Natural killer cell (primary cell): Measurements from ENCODE around the gene ZNF580. TPM values are rescaled to one million over a fixed set of nuclear protein-coding genes. Genes with fewer than 3 reads are reported as not detected.

ENCODE experiments used
- ATAC-seq, 3 donors: fragments of 150-1000 bp in 2 of 3; fragments of 200-7000 bp in 1 of 3; cut with Tn5 transposase; 1 replicate in 1 of 3; 2 replicates in 2 of 3; pipeline ENCODE4 v1.10.0; 2021; ENCODE audit warnings: mild to moderate bottlenecking in 2 of 3, moderate library complexity in 2 of 3
- DNase-seq, 2 donors: peaks; one replicate each; pipeline versions ENCODE4 v3.0.0 to v3.0.0-alpha.2; 2013 to 2021; ENCODE audit warnings: mixed read lengths in 1 of 2
- H3K27ac ChIP-seq: one replicate; pipeline ENCODE4 v1.5.1; 2013; ENCODE audit warnings: mild to moderate bottlenecking, low read length
- H3K27me3 ChIP-seq: one replicate; pipeline ENCODE4 v1.6.1; 2013; ENCODE audit warnings: low read length; ENCODE audit not compliant: control insufficient read depth, insufficient read depth
- H3K36me3 ChIP-seq: one replicate; pipeline ENCODE4 v1.6.1; 2013; ENCODE audit warnings: low read length; ENCODE audit not compliant: control insufficient read depth, insufficient read depth
- H3K4me1 ChIP-seq: one replicate; pipeline ENCODE4 v1.6.1; 2013; ENCODE audit warnings: low read length; ENCODE audit not compliant: control insufficient read depth, insufficient read depth
- H3K4me3 ChIP-seq: one replicate; pipeline ENCODE4 v1.5.1; 2013; ENCODE audit warnings: low read length
- H3K9me3 ChIP-seq: one replicate; pipeline ENCODE4 v1.6.1; 2013; ENCODE audit warnings: low read length; ENCODE audit not compliant: control insufficient read depth, insufficient read depth
- H3K27ac Mint-ChIP-seq, 2 donors: one replicate each; pipeline ENCODE4 v1.8.0; 2022; ENCODE audit warnings: mild to moderate bottlenecking in 2 of 2, mixed read lengths in 2 of 2, moderate library complexity in 1 of 2
- H3K27me3 Mint-ChIP-seq, 2 donors: one replicate each; pipeline ENCODE4 v1.8.0; 2022; ENCODE audit warnings: low read depth in 2 of 2, mixed read lengths in 2 of 2
- H3K36me3 Mint-ChIP-seq: one replicate; pipeline ENCODE4 v1.8.0; 2022; ENCODE audit warnings: mixed read lengths
- H3K4me1 Mint-ChIP-seq, 2 donors: one replicate each; pipeline ENCODE4 v1.8.0; 2022; ENCODE audit warnings: mixed read lengths in 2 of 2
- H3K4me3 Mint-ChIP-seq: one replicate; pipeline ENCODE4 v1.8.0; 2022; ENCODE audit warnings: mild to moderate bottlenecking, moderate library complexity, mixed read lengths
- H3K9me3 Mint-ChIP-seq, 2 donors: one replicate each; pipeline ENCODE4 v1.8.0; 2022; ENCODE audit warnings: mixed read lengths in 2 of 2
- CTCF ChIP-seq: fragments of 200-600 bp; IDR thresholded peaks from one replicate; pipeline ENCODE4 v1.8.0; 2022; ENCODE audit warnings: antibody characterized with exemption
- WGBS: methylation state at CpG from one replicate; pipeline ENCODE4 v1.1.7; 2013; ENCODE audit warnings: missing lambda C conversion rate; ENCODE audit not compliant: insufficient coverage; 5-methylcytosine and 5-hydroxymethylcytosine counted together
- intact Hi-C: fragments of 100-400 bp; cut with micrococcal nuclease; formaldehyde crosslinking; loops from one replicate; pipeline ENCODE4 v1.14.2; 2022
- total RNA-seq, 4 donors: library from RNA; stranded (reverse); fragments of 120-200 nt in 1 of 4; gene quantifications; one replicate each; pipeline versions ENCODE4 v1.2.3 to v1.2.4, GENCODE V29; 2013 to 2022

ZNF580 gene
- total RNA-seq, 3 donors from 2014 or later (not counting 1 experiment from before 2014, with no cell fraction given) = 38.0 to 46.0 (median 40.0) TPM

DNA sequence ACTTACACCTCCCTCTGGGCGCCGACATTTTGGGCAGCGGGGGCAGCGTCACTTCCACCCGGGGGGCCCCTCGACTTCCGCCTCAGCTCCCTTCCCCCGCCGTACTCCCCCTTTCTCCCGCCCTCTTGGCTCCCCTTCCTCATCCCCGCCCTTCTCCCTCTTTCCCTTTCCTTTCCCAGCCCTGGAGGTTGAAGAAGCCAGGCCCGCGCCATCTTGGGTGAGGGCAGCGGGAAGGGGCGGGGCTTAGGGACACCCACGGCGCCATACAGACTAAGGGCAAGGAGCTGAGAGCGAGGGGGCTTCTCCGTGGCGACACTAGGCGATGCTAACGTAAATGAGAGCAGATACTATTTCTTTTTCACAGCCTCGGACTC is 41.3 kb upstream of the ZNF580 start, which contains the start of gene FIZ1:
TSS of gene FIZ1 (minus strand) at position 50 of the 374 bp plus-strand sequence. CDS start 1,652 bp downstream, outside the sequence.
- peak; percentile 69 to 85 (median 73) for ATAC-seq

DNA sequence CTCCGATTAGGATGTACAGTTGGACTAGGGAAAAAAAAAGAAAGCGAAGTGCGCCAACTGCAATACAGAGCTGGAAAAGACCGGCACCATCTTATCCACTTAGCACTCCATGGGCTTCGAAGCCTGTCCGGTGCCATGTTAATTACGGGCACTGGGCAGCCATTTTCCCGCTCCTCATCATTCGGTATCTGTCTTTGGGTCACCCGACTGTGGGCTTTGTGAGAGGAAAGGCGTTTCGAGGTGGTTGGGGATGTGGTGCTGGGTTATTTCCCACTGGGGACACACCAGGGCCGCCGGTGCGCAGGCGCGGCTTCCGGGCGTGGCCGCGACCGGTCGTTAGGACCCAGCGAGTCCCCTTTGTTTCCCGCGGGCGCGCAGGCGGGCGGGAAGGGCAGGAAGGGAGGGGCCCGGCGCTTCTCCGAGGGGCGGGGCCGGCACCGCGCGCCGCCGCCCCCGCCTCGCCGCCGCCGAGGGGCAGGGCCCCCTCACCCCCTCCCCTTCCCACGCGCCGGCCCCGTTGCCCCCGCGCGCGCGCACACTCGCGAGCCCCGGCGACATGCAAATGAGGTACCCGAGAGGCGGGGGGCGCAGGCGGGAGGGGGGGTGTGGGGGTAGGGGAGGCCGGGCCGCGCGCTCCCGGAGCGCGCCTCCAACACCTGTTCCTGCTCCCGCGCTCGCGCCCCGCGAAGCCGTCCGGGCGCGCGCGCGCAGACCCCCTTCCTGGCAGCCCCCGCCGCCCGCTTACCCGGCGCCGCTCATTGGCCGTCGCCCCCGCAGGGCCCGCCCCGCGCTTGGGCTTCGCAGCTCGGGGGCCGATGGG is 40.8 kb upstream of the ZNF580 start, which contains the start of gene ZNF524:
TSS of gene ZNF524 (plus strand) at position 447 of the 820 bp plus-strand sequence. CDS start 1,825 bp downstream, outside the sequence.
- H3K4me1 ChIP-seq = peaks cover 29% of the 10 kb centered on the region
- peaks cover 4% of the 10 kb centered on the region for H3K36me3 ChIP-seq
- DNase-seq (peak; percentile 80 to 93), ATAC-seq (peak; percentile 59 to 74 (median 65))
- peak within 1 kb of the TSS; percentile 100 for H3K27ac ChIP-seq
- H3K4me3 ChIP-seq = peak within 1 kb of the TSS; percentile 94
- WGBS = under 1% methylated on average over 86 of the region's 97 CpGs
- Mint-ChIP-seq H3K4me3 (peak within 1 kb of the TSS; percentile 96), H3K27ac (peak within 1 kb of the TSS; percentile 96 to 99), H3K9me3 (no peaks in the 10 kb centered on the region), H3K4me1 (peaks cover 29 to 44% of the 10 kb centered on the region in 2 donors), H3K27me3 (no peaks in the 10 kb centered on the region), H3K36me3 (no peaks in the 10 kb centered on the region)
- TF ChIP-seq CTCF = no peak
- H3K9me3 ChIP-seq = no peaks in the 10 kb centered on the region
- intact Hi-C loops = loop anchor here (1.0 kb wide), 3 partner anchors 13 to 124 kb away; partner anchors contain the start of genes ZNF628 and ZNF784
- H3K27me3 ChIP-seq = no peaks in the 10 kb centered on the region

More for the DNA sequence above, 41.3 kb upstream of the ZNF580 start, which contains the start of gene FIZ1:
- Histone ChIP-seq H3K4me3 (peak within 1 kb of the TSS; percentile 94), H3K27me3 (no peaks in the 10 kb centered on the region), H3K27ac (peak within 1 kb of the TSS; percentile 100), H3K4me1 (peaks cover 24% of the 10 kb centered on the region), H3K9me3 (no peaks in the 10 kb centered on the region), H3K36me3 (peaks cover 5% of the 10 kb centered on the region)
- peaks cover 23 to 38% of the 10 kb centered on the region in 2 donors for H3K4me1 Mint-ChIP-seq
- H3K27ac Mint-ChIP-seq = peak within 1 kb of the TSS; percentile 96 to 99
- under 1% methylated on average over 23 of the region's 23 CpGs for WGBS
- DNase-seq = peak; percentile 93 to 98
- H3K27me3 Mint-ChIP-seq = no peaks in the 10 kb centered on the region
- peak within 1 kb of the TSS; percentile 96 for H3K4me3 Mint-ChIP-seq
- no peak for TF ChIP-seq CTCF
- H3K36me3 Mint-ChIP-seq = no peaks in the 10 kb centered on the region
- H3K9me3 Mint-ChIP-seq = no peaks in the 10 kb centered on the region
- intact Hi-C loops = loop anchor here (1.0 kb wide), 3 partner anchors 12 to 123 kb away; partner anchors contain the start of genes ZNF628 and ZNF784

GRCh38 chr19:55600662-55601028 is 40.2 kb upstream of the ZNF580 start:
- Histone ChIP-seq H3K27ac (peak overlapping the region; percentile 57), H3K4me1 (peaks cover 29% of the 10 kb centered on the region), H3K4me3 (peak overlapping the region; percentile 48), H3K27me3 (no peaks in the 10 kb centered on the region), H3K36me3 (peaks cover 4% of the 10 kb centered on the region), H3K9me3 (no peaks in the 10 kb centered on the region)
- Mint-ChIP-seq H3K9me3 (no peaks in the 10 kb centered on the region), H3K27me3 (no peaks in the 10 kb centered on the region), H3K27ac (peak overlapping the region; percentile 86 to 99), H3K4me3 (peak overlapping the region; percentile 96), H3K4me1 (peaks cover 29 to 46% of the 10 kb centered on the region in 2 donors), H3K36me3 (no peaks in the 10 kb centered on the region)
- 6% methylated on average over 11 of the region's 15 CpGs for WGBS
- no peak for TF ChIP-seq CTCF
- DNase-seq = no peak
- no peak for ATAC-seq
- intact Hi-C loops = no loop called here
